DMS79 (cell line): Measurements from ENCODE around the gene EXOSC3.

ENCODE experiments used
- DNase-seq: peaks from one replicate; lab custom pipeline; 2025; lab: John Stamatoyannopoulos, UW

The EXOSC3 gene

DNA sequence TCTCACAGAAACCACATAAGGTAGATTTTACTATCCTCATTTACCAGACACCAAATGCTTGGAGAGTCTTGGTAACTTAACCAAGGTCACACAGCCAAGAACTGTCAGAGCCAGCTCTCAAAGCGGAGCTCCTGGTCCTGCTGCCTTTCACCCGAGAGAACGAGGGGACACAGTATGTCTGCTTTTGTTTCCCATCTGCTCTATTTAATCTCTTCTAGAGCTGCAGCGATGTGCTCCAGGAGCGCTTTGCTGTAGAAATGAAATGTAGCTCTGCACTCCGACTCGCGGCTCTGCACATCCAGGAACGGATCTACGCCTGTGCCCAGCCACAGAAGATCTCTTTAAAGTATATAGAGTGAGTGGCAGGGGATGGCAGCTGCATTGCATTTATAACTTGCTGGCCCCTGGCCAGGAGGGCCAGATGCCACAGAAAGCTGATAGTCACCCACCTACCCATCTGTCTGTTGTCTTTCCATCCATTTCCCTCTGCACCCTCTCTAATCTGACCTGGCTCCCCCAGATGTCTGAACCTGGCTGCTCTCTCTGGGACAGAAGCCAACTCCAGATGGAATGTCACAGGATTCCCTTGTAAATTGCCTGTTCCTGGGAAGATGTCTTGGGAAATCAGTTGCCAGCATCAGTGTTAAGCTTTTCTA lies 52.6 kb downstream of the EXOSC3 start:
- DNase-seq: no peak

DNA sequence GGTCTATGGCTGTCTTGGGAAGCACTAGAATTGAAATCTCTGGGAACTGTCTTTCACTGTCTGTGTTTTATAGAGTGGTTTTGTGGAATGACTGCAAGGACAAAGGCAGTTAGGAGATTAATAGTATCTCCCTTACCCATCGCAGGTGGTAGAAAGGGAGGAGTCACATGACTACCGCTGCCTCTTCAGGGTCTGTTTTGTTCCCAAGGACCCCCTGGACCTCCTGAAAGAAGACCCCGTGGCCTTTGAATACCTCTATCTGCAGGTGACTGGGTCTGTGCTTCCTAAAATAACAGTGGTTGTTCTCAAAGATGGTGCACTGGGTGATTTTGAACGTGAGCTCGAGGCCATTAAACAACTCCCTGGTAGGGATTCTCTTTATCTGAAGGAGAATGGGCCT lies 54.0 kb downstream of the EXOSC3 start:
- no peak for DNase-seq

DNA sequence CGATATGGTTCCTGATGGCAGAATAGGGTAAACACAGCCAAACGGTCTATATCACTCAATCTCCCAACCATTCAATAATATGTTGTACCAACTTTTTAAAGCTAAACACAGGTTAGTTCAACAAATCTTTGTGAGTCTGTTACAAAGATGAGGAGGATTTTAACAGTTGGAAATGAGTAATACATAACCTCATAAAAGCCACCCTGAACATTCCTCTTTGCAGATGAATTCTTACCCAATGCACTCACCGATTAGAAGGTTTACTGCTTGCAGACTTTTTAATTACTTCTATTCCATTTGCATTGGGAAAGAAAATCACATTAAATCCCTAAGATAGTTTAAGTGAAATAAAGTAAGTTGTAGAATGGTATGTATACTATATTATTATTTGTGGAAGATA lies 54.6 kb downstream of the EXOSC3 start:
- no peak for DNase-seq
